Inflammatory macrophage (primary cell): ENCODE data around the gene TNS3.

Source experiments
- DNase-seq, 2 donors: peaks; one replicate each; pipeline ENCODE4 v3.0.0-alpha.2; 2020 to 2022

TNS3 gene

GRCh38 chr7:47380325-47381133, 201.4 kb downstream of the TNS3 start:
- no peak for DNase-seq

GRCh38 chr7:47379629-47380324, 202.1 kb downstream of the TNS3 start:
- no peak for DNase-seq

GRCh38 chr7:47378728-47379395, 203.0 kb downstream of the TNS3 start:
- DNase-seq: no peak

- no peak for DNase-seq
These were observed 204.2 kb downstream of the TNS3 start for GRCh38 chr7:47377741-47378140.

GRCh38 chr7:47376991-47377616, 204.8 kb downstream of the TNS3 start:
- no peak for DNase-seq

GRCh38 chr7:47375121-47375938, 206.6 kb downstream of the TNS3 start:
- no peak for DNase-seq

- DNase-seq: no peak
These were observed 207.4 kb downstream of the TNS3 start for GRCh38 chr7:47374538-47374937.

GRCh38 chr7:47373871-47374451, 207.9 kb downstream of the TNS3 start:
- no peak for DNase-seq

GRCh38 chr7:47371733-47372368, 210.1 kb downstream of the TNS3 start:
- no peak for DNase-seq

GRCh38 chr7:47371317-47371716, 210.6 kb downstream of the TNS3 start:
- no peak for DNase-seq

GRCh38 chr7:47370461-47371042, 211.4 kb downstream of the TNS3 start:
- DNase-seq: no peak

- no peak for DNase-seq
These were observed 212.2 kb downstream of the TNS3 start for GRCh38 chr7:47369736-47370135.

- DNase-seq: no peak
These were observed 213.6 kb downstream of the TNS3 start for GRCh38 chr7:47368190-47368812.

- DNase-seq: no peak
These were observed 214.5 kb downstream of the TNS3 start for GRCh38 chr7:47367369-47367768.

GRCh38 chr7:47366960-47367359, 215.0 kb downstream of the TNS3 start:
- DNase-seq: no peak

- no peak for DNase-seq
These were observed 215.7 kb downstream of the TNS3 start for GRCh38 chr7:47366211-47366610.

GRCh38 chr7:47362984-47363383, 218.9 kb downstream of the TNS3 start:
- DNase-seq: no peak

- DNase-seq: no peak
These were observed 220.1 kb downstream of the TNS3 start for GRCh38 chr7:47361746-47362215.

GRCh38 chr7:47361236-47361635, 220.7 kb downstream of the TNS3 start:
- no peak for DNase-seq

- no peak for DNase-seq
These were observed 221.5 kb downstream of the TNS3 start for GRCh38 chr7:47360301-47360900.
